Measurements from ENCODE around the gene MAP3K2.

The MAP3K2 gene

GRCh38 chr2:127406454-127406853, 18.7 kb upstream of the MAP3K2 start:
- DNase-seq: no peak

- no peak for DNase-seq
Measured at GRCh38 chr2:127405255-127405610, 17.5 kb upstream of the MAP3K2 start.

- no peak for DNase-seq
Measured at GRCh38 chr2:127404466-127405254, 16.9 kb upstream of the MAP3K2 start.

GRCh38 chr2:127403460-127403859, 15.7 kb upstream of the MAP3K2 start:
- DNase-seq: no peak

GRCh38 chr2:127401757-127402695, 14.3 kb upstream of the MAP3K2 start:
- no peak for DNase-seq

GRCh38 chr2:127400897-127401756, 13.4 kb upstream of the MAP3K2 start:
- no peak for DNase-seq

GRCh38 chr2:127400533-127400896, 12.7 kb upstream of the MAP3K2 start:
- DNase-seq: no peak

GRCh38 chr2:127398239-127398590, 10.4 kb upstream of the MAP3K2 start:
- DNase-seq: no peak

GRCh38 chr2:127397568-127398238, 9.9 kb upstream of the MAP3K2 start:
- DNase-seq: no peak

GRCh38 chr2:127394492-127394891, 6.7 kb upstream of the MAP3K2 start:
- no peak for DNase-seq

GRCh38 chr2:127392828-127393578, 5.2 kb upstream of the MAP3K2 start:
- no peak for DNase-seq

GRCh38 chr2:127392133-127392827, 4.5 kb upstream of the MAP3K2 start:
- no peak for DNase-seq

GRCh38 chr2:127389778-127390435, 2.1 kb upstream of the MAP3K2 start:
- no peak for DNase-seq

GRCh38 chr2:127388423-127389164, 819 bp upstream of the MAP3K2 start:
- DNase-seq: no peak

- DNase-seq: peak; percentile 82
Measured at GRCh38 chr2:127386764-127387654, 766 bp downstream of the MAP3K2 start.

GRCh38 chr2:127386246-127386645, 1.5 kb downstream of the MAP3K2 start:
- DNase-seq: no peak

GRCh38 chr2:127384529-127384928, 3.2 kb downstream of the MAP3K2 start:
- DNase-seq: no peak

- no peak for DNase-seq
Measured at GRCh38 chr2:127382831-127383230, 4.9 kb downstream of the MAP3K2 start.

- DNase-seq: peak; percentile 30
Measured at GRCh38 chr2:127381762-127382161, 6.0 kb downstream of the MAP3K2 start.
